WTC11 (cell line): ENCODE measurements around the gene TRPC4AP. TPM values are rescaled to one million over a fixed set of nuclear protein-coding genes. Genes with fewer than 3 reads are reported as not detected.

Experiments used
- ATAC-seq: fragments of 200-7000 bp; cut with Tn5 transposase; 2 replicates; pipeline ENCODE4 v1.10.0; 2021; ENCODE audit warnings: mild to moderate bottlenecking, moderate library complexity
- CTCF ChIA-PET: fragments of 300-600 bp; sonication (Branson Sonifier 250); formaldehyde crosslinking; loops from one replicate; lab custom pipeline; 2021; ENCODE audit warnings: antibody characterized with exemption; lab: Charles Lee
- POLR2A ChIA-PET: fragments of 350-600 bp; sonication (Branson Sonifier 250); formaldehyde crosslinking; loops from one replicate; lab custom pipeline; 2021; ENCODE audit warnings: antibody characterized with exemption; lab: Charles Lee
- DNase-seq: peaks from one replicate; pipeline ENCODE4 v3.0.0; 2021; ENCODE audit warnings: low spot score
- H3K27ac Mint-ChIP-seq: 2 replicates; pipeline ENCODE4 v1.8.0; 2021; ENCODE audit warnings: mixed read lengths
- H3K27me3 Mint-ChIP-seq: 2 replicates; pipeline ENCODE4 v1.8.0; 2021; ENCODE audit warnings: low read depth, mild to moderate bottlenecking, moderate library complexity, mixed read lengths
- H3K36me3 Mint-ChIP-seq: 2 replicates; pipeline ENCODE4 v1.8.0; 2021; ENCODE audit warnings: mixed read lengths
- H3K4me1 Mint-ChIP-seq: 2 replicates; pipeline ENCODE4 v1.8.0; 2022; ENCODE audit warnings: mixed read lengths
- H3K4me3 Mint-ChIP-seq: 2 replicates; pipeline ENCODE4 v1.8.0; 2021; ENCODE audit warnings: mild to moderate bottlenecking, moderate library complexity, mixed read lengths
- H3K9me3 Mint-ChIP-seq: 2 replicates; pipeline ENCODE4 v1.8.0; 2021; ENCODE audit warnings: mixed read lengths
- CBFB ChIP-seq: sonication (generic); formaldehyde crosslinking; IDR thresholded peaks from 2 replicates; pipeline ENCODE4 v1.8.1; 2022; ENCODE audit warnings: mild to moderate bottlenecking, low read depth, missing genetic modification reagents
- CREM ChIP-seq: sonication (generic); formaldehyde crosslinking; IDR thresholded peaks from 2 replicates; pipeline ENCODE4 v1.8.1; 2022; ENCODE audit warnings: mild to moderate bottlenecking, missing genetic modification reagents, moderate library complexity
- ELF4 ChIP-seq: sonication (generic); formaldehyde crosslinking; IDR thresholded peaks from 2 replicates; pipeline ENCODE4 v1.8.1; 2022; ENCODE audit warnings: low read depth, mild to moderate bottlenecking, moderate library complexity, missing genetic modification reagents
- EMX1 ChIP-seq: fragments of 250-450 bp; sonication (Bioruptor Pico); IDR thresholded peaks from 2 replicates; pipeline ENCODE4 v1.8.0; 2021; ENCODE audit warnings: mild to moderate bottlenecking
- ETV6 ChIP-seq: sonication (generic); formaldehyde crosslinking; IDR thresholded peaks from 2 replicates; pipeline ENCODE4 v1.8.1; 2022; ENCODE audit warnings: mild to moderate bottlenecking, missing genetic modification reagents
- GRHL2 ChIP-seq: fragments of 250-450 bp; sonication (Bioruptor Pico); IDR thresholded peaks from 2 replicates; pipeline ENCODE4 v1.8.0; 2022; ENCODE audit warnings: mild to moderate bottlenecking, moderate library complexity; ENCODE audit not compliant: insufficient replicate concordance, severe bottlenecking
- IRF2 ChIP-seq: sonication (generic); formaldehyde crosslinking; IDR thresholded peaks from 2 replicates; pipeline ENCODE4 v1.8.0; 2022; ENCODE audit warnings: low read depth, missing genetic modification reagents, borderline replicate concordance
- NFATC4 ChIP-seq: fragments of 250-450 bp; sonication (Bioruptor Pico); IDR thresholded peaks from 2 replicates; pipeline ENCODE4 v1.9.0; 2021; ENCODE audit warnings: mild to moderate bottlenecking
- SMAD3 ChIP-seq: sonication (generic); formaldehyde crosslinking; IDR thresholded peaks from 2 replicates; pipeline ENCODE4 v1.8.0; 2022; ENCODE audit warnings: missing genetic modification reagents, mild to moderate bottlenecking, borderline replicate concordance
- SMAD4 ChIP-seq: sonication (generic); formaldehyde crosslinking; IDR thresholded peaks from 2 replicates; pipeline ENCODE4 v1.8.0; 2022; ENCODE audit warnings: mild to moderate bottlenecking, missing genetic modification reagents
- TEAD1 ChIP-seq: sonication (generic); formaldehyde crosslinking; IDR thresholded peaks from 2 replicates; pipeline ENCODE4 v1.8.0; 2022; ENCODE audit warnings: mild to moderate bottlenecking, missing genetic modification reagents
- ZNF121 ChIP-seq: sonication (generic); formaldehyde crosslinking; IDR thresholded peaks from 2 replicates; pipeline ENCODE4 v1.8.0; 2023; ENCODE audit warnings: missing genetic modification reagents
- ZNF232 ChIP-seq: sonication (generic); formaldehyde crosslinking; IDR thresholded peaks from 2 replicates; pipeline ENCODE4 v1.8.0; 2022; ENCODE audit warnings: mild to moderate bottlenecking, missing genetic modification reagents
- ZNF317 ChIP-seq: sonication (generic); formaldehyde crosslinking; IDR thresholded peaks from 2 replicates; pipeline ENCODE4 v1.8.1; 2023; ENCODE audit warnings: low read depth, mild to moderate bottlenecking, moderate library complexity, missing genetic modification reagents, borderline replicate concordance
- ZNF416 ChIP-seq: fragments of 250-450 bp; sonication (Bioruptor Pico); IDR thresholded peaks from 2 replicates; pipeline ENCODE4 v1.9.0; 2021; ENCODE audit warnings: mild to moderate bottlenecking, inconsistent platforms
- total RNA-seq: library from RNA; stranded (reverse); gene quantifications from 3 replicates; pipeline ENCODE4 v1.2.3, GENCODE V29; 2021
- TF ChIP-seq, protein P1 (sequence below): sonication (generic); formaldehyde crosslinking; conservative IDR thresholded peaks from 2 replicates; pipeline ENCODE4 v1.8.1; 2022; ENCODE audit warnings: mild to moderate bottlenecking, missing genetic modification reagents
- TF ChIP-seq, protein P2 (sequence below): sonication (generic); formaldehyde crosslinking; IDR thresholded peaks from 2 replicates; pipeline ENCODE4 v1.8.0; 2022; ENCODE audit warnings: mild to moderate bottlenecking, missing genetic modification reagents
- TF ChIP-seq, protein P3 (sequence below): fragments of 250-450 bp; sonication (Bioruptor Pico); IDR thresholded peaks from 2 replicates; pipeline ENCODE4 v1.9.0; 2021; ENCODE audit warnings: mild to moderate bottlenecking, borderline replicate concordance
- TF ChIP-seq, protein P4 (sequence below): fragments of 250-450 bp; sonication (Bioruptor Pico); IDR thresholded peaks from 2 replicates; pipeline ENCODE4 v1.8.0; 2021; ENCODE audit warnings: mild to moderate bottlenecking
- TF ChIP-seq, protein P5 (sequence below): fragments of 250-450 bp; sonication (Bioruptor Pico); IDR thresholded peaks from 2 replicates; pipeline ENCODE4 v1.9.0; 2021; ENCODE audit warnings: mild to moderate bottlenecking
- TF ChIP-seq, protein P6 (sequence below): sonication (generic); formaldehyde crosslinking; IDR thresholded peaks from 2 replicates; pipeline ENCODE4 v1.8.1; 2023; ENCODE audit warnings: mild to moderate bottlenecking, moderate library complexity, missing genetic modification reagents
- TF ChIP-seq, protein P7 (sequence below): sonication (generic); formaldehyde crosslinking; IDR thresholded peaks from 2 replicates; pipeline ENCODE4 v1.8.0; 2023; ENCODE audit warnings: mild to moderate bottlenecking, missing genetic modification reagents
- TF ChIP-seq, protein P8 (sequence below): sonication (generic); formaldehyde crosslinking; IDR thresholded peaks from 2 replicates; pipeline ENCODE4 v1.8.0; 2022; ENCODE audit warnings: mild to moderate bottlenecking, missing genetic modification reagents

TRPC4AP gene
- total RNA-seq, 1 experiment from 2014 or later: 73.8 TPM

DNA sequence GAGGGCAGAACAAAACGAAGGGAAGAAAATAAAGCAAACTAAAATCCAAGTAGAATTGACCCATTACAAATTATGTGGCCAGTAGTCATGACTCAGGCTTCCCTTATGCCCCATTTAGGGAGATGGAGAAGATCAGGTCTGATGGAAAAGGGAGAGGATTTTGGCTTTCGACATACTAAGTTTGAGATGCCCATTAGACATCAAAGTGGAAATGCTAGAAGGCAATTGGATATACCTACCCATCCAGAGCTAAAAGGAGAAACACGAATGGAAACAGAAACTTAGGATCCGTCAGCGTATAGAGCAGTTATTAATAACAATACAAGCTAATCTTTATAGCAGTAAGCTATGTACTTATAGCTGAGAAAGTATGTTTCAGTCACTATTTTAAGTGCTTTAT, 4.8 kb downstream of the TRPC4AP start:
- Mint-ChIP-seq H3K9me3 (no peaks in the 10 kb centered on the region), H3K27me3 (no peaks in the 10 kb centered on the region), H3K4me1 (peaks cover 21% of the 10 kb centered on the region), H3K4me3 (no peak overlapping the region), H3K27ac (no peak overlapping the region), H3K36me3 (peaks cover 8% of the 10 kb centered on the region)
- TF ChIP-seq CBFB (CRISPR knock-in tag): no peak
- no peak for TF ChIP-seq NFATC4 (CRISPR knock-in tag)
- TF ChIP-seq ZNF317 (CRISPR knock-in tag): no peak
- no peak for TF ChIP-seq ZNF232 (CRISPR knock-in tag)
- DNase-seq (no peak), ATAC-seq (no peak)
- CTCF ChIA-PET: no interaction called here
- POLR2A ChIA-PET: no interaction called here

DNA sequence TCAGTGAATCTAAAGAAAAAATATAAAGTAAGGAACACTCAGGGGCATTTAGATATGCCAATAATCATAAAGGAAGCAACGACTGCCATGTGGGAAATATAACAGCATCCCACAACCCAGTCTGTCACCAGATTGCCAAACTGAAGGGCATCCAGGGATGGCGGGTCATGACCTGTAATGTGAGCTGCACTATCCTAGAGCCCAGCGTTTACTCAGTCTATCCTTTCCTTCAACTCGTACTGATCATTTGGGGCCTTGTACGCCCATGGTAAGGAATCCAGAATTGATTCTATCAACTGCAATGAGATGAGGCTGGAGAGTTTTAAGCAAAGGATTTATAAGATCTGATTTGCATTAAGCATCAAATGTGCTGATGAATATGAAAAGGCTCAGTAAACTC, 5.3 kb downstream of the TRPC4AP start:
- no peak for ATAC-seq
- POLR2A ChIA-PET: no interaction called here
- Mint-ChIP-seq H3K27ac (no peak overlapping the region; the same call in 1 of the 2 replicates), H3K4me3 (no peak overlapping the region), H3K9me3 (no peaks in the 10 kb centered on the region), H3K4me1 (peaks cover 21% of the 10 kb centered on the region), H3K27me3 (no peaks in the 10 kb centered on the region), H3K36me3 (peaks cover 8% of the 10 kb centered on the region)
- TF ChIP-seq, protein P1, sequence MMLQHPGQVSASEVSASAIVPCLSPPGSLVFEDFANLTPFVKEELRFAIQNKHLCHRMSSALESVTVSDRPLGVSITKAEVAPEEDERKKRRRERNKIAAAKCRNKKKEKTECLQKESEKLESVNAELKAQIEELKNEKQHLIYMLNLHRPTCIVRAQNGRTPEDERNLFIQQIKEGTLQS: no peak
- TF ChIP-seq ELF4 (CRISPR knock-in tag) (no peak), GRHL2 (no peak), SMAD3 (CRISPR knock-in tag) (no peak), ETV6 (CRISPR knock-in tag) (no peak), IRF2 (no peak), TEAD1 (CRISPR knock-in tag) (no peak), EMX1 (CRISPR knock-in tag) (no peak), SMAD4 (CRISPR knock-in tag) (no peak), ZNF416 (CRISPR knock-in tag) (no peak), CREM (CRISPR knock-in tag) (no peak), ZNF121 (CRISPR knock-in tag) (no peak), ZNF232 (CRISPR knock-in tag) (no peak)
- TF ChIP-seq, protein P2, sequence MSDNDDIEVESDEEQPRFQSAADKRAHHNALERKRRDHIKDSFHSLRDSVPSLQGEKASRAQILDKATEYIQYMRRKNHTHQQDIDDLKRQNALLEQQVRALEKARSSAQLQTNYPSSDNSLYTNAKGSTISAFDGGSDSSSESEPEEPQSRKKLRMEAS (CRISPR knock-in tag): no peak
- TF ChIP-seq, protein P3, sequence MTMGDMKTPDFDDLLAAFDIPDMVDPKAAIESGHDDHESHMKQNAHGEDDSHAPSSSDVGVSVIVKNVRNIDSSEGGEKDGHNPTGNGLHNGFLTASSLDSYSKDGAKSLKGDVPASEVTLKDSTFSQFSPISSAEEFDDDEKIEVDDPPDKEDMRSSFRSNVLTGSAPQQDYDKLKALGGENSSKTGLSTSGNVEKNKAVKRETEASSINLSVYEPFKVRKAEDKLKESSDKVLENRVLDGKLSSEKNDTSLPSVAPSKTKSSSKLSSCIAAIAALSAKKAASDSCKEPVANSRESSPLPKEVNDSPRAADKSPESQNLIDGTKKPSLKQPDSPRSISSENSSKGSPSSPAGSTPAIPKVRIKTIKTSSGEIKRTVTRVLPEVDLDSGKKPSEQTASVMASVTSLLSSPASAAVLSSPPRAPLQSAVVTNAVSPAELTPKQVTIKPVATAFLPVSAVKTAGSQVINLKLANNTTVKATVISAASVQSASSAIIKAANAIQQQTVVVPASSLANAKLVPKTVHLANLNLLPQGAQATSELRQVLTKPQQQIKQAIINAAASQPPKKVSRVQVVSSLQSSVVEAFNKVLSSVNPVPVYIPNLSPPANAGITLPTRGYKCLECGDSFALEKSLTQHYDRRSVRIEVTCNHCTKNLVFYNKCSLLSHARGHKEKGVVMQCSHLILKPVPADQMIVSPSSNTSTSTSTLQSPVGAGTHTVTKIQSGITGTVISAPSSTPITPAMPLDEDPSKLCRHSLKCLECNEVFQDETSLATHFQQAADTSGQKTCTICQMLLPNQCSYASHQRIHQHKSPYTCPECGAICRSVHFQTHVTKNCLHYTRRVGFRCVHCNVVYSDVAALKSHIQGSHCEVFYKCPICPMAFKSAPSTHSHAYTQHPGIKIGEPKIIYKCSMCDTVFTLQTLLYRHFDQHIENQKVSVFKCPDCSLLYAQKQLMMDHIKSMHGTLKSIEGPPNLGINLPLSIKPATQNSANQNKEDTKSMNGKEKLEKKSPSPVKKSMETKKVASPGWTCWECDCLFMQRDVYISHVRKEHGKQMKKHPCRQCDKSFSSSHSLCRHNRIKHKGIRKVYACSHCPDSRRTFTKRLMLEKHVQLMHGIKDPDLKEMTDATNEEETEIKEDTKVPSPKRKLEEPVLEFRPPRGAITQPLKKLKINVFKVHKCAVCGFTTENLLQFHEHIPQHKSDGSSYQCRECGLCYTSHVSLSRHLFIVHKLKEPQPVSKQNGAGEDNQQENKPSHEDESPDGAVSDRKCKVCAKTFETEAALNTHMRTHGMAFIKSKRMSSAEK (CRISPR knock-in tag): no peak
- TF ChIP-seq, protein P4, sequence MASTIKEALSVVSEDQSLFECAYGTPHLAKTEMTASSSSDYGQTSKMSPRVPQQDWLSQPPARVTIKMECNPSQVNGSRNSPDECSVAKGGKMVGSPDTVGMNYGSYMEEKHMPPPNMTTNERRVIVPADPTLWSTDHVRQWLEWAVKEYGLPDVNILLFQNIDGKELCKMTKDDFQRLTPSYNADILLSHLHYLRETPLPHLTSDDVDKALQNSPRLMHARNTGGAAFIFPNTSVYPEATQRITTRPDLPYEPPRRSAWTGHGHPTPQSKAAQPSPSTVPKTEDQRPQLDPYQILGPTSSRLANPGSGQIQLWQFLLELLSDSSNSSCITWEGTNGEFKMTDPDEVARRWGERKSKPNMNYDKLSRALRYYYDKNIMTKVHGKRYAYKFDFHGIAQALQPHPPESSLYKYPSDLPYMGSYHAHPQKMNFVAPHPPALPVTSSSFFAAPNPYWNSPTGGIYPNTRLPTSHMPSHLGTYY (CRISPR knock-in tag): no peak
- TF ChIP-seq, protein P5, sequence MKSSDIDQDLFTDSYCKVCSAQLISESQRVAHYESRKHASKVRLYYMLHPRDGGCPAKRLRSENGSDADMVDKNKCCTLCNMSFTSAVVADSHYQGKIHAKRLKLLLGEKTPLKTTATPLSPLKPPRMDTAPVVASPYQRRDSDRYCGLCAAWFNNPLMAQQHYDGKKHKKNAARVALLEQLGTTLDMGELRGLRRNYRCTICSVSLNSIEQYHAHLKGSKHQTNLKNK (CRISPR knock-in tag): no peak
- TF ChIP-seq, protein P6, sequence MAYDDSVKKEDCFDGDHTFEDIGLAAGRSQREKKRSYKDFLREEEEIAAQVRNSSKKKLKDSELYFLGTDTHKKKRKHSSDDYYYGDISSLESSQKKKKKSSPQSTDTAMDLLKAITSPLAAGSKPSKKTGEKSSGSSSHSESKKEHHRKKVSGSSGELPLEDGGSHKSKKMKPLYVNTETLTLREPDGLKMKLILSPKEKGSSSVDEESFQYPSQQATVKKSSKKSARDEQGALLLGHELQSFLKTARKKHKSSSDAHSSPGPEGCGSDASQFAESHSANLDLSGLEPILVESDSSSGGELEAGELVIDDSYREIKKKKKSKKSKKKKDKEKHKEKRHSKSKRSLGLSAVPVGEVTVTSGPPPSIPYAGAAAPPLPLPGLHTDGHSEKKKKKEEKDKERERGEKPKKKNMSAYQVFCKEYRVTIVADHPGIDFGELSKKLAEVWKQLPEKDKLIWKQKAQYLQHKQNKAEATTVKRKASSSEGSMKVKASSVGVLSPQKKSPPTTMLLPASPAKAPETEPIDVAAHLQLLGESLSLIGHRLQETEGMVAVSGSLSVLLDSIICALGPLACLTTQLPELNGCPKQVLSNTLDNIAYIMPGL (CRISPR knock-in tag): no peak
- TF ChIP-seq, protein P7, sequence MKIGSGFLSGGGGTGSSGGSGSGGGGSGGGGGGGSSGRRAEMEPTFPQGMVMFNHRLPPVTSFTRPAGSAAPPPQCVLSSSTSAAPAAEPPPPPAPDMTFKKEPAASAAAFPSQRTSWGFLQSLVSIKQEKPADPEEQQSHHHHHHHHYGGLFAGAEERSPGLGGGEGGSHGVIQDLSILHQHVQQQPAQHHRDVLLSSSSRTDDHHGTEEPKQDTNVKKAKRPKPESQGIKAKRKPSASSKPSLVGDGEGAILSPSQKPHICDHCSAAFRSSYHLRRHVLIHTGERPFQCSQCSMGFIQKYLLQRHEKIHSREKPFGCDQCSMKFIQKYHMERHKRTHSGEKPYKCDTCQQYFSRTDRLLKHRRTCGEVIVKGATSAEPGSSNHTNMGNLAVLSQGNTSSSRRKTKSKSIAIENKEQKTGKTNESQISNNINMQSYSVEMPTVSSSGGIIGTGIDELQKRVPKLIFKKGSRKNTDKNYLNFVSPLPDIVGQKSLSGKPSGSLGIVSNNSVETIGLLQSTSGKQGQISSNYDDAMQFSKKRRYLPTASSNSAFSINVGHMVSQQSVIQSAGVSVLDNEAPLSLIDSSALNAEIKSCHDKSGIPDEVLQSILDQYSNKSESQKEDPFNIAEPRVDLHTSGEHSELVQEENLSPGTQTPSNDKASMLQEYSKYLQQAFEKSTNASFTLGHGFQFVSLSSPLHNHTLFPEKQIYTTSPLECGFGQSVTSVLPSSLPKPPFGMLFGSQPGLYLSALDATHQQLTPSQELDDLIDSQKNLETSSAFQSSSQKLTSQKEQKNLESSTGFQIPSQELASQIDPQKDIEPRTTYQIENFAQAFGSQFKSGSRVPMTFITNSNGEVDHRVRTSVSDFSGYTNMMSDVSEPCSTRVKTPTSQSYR (CRISPR knock-in tag): no peak
- TF ChIP-seq, protein P8, sequence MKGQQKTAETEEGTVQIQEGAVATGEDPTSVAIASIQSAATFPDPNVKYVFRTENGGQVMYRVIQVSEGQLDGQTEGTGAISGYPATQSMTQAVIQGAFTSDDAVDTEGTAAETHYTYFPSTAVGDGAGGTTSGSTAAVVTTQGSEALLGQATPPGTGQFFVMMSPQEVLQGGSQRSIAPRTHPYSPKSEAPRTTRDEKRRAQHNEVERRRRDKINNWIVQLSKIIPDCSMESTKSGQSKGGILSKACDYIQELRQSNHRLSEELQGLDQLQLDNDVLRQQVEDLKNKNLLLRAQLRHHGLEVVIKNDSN (CRISPR knock-in tag): no peak
- CTCF ChIA-PET: interaction anchor here (1.3 kb wide), 1 partner anchor 9 kb away, joined by 4 read pairs; no protein-coding TSS in a partner anchor
- no peak for DNase-seq
